Placental pericyte (primary cell): Measurements from ENCODE around the gene EML5. TPM values are rescaled to one million over a fixed set of nuclear protein-coding genes. Genes with fewer than 3 reads are reported as not detected.

Experiments used
- small RNA-seq: library from RNA; depleted of rRNA; stranded (forward); fragments of <200 nt; gene quantifications from one replicate; pipeline ENCODE3, GENCODE V24; 2012; ENCODE audit warnings: low replicate concordance
- total RNA-seq: library from RNA; depleted of rRNA; stranded (reverse); fragments of >200 nt; gene quantifications from 2 replicates; pipeline ENCODE4 v1.2.3, GENCODE V29; 2012

Gene EML5
- total RNA-seq = under 0.01 and 0.86 TPM in 2 replicates

GRCh38 chr14:88792473-88793258 is at the start of gene EML5:
Gene EML5, minus strand, starts transcription at chr14:88792953. Its CDS starts 450 bp downstream, at chr14:88792503.

GRCh38 chr14:88824314-88825077 is 31.7 kb upstream of the EML5 start, which contains the start of gene TTC8:
Gene TTC8, plus strand, starts transcription at chr14:88824651. Its CDS starts 57 bp downstream, at chr14:88824708.

GRCh38 chr14:88562831-88563686 is 229.7 kb downstream of the EML5 start, which contains the start of gene ZC3H14:
Gene ZC3H14, plus strand, starts transcription at chr14:88563037. Its CDS starts 97 bp downstream, at chr14:88563134.

Small RNAs within 50 kb of the gene (small RNA-seq; reads per million reads assigned to genes)
- not detected for gene RF00019
- gene RNU4-92P = not detected

Other genes starting within 250 kb of the EML5 start
- 11.6 and 14.5 TPM in 2 replicates for gene PTPN21, start 237.9 kb downstream of the EML5 start, total RNA-seq
- gene ZC3H14, start 229.9 kb downstream of the EML5 start, total RNA-seq = 55.8 and 97.1 TPM in 2 replicates
- gene TTC8, start 31.7 kb upstream of the EML5 start, total RNA-seq = 17.7 and 21.0 TPM in 2 replicates